ENCODE data around the gene DYNLRB1. TPM values are rescaled to one million over a fixed set of nuclear protein-coding genes. Genes with fewer than 3 reads are reported as not detected.
A peak's percentile ranks its signal among the peaks of the same experiment; 100 is the strongest.

The DYNLRB1 gene
- total RNA-seq, 1 donor from 2014 or later, result 96.8 TPM

GRCh38 chr20:34525709-34526416 lies 9.6 kb downstream of the DYNLRB1 start:
- no peak for DNase-seq (ENCODE audit: low spot score)
- peaks cover 7% of the 10 kb centered on the region for H3K27me3 Mint-ChIP-seq (ENCODE audit: unreplicated experiment)
- H3K9me3 Mint-ChIP-seq (ENCODE audit: unreplicated experiment), result no peaks in the 10 kb centered on the region
- peaks cover 3% of the 10 kb centered on the region for H3K4me1 Mint-ChIP-seq (ENCODE audit: unreplicated experiment)
- peak overlapping the region; percentile 61 for H3K27ac Mint-ChIP-seq (ENCODE audit: unreplicated experiment)
- no peak overlapping the region for H3K4me3 Mint-ChIP-seq (ENCODE audit: unreplicated experiment)
- TF ChIP-seq, protein P1, sequence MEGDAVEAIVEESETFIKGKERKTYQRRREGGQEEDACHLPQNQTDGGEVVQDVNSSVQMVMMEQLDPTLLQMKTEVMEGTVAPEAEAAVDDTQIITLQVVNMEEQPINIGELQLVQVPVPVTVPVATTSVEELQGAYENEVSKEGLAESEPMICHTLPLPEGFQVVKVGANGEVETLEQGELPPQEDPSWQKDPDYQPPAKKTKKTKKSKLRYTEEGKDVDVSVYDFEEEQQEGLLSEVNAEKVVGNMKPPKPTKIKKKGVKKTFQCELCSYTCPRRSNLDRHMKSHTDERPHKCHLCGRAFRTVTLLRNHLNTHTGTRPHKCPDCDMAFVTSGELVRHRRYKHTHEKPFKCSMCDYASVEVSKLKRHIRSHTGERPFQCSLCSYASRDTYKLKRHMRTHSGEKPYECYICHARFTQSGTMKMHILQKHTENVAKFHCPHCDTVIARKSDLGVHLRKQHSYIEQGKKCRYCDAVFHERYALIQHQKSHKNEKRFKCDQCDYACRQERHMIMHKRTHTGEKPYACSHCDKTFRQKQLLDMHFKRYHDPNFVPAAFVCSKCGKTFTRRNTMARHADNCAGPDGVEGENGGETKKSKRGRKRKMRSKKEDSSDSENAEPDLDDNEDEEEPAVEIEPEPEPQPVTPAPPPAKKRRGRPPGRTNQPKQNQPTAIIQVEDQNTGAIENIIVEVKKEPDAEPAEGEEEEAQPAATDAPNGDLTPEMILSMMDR (IDR thresholded peaks at IDR 0.05; ENCODE audit: unreplicated experiment), result no peak
- peaks cover 45% of the 10 kb centered on the region for H3K36me3 Mint-ChIP-seq (ENCODE audit: low read depth, unreplicated experiment)

DNA sequence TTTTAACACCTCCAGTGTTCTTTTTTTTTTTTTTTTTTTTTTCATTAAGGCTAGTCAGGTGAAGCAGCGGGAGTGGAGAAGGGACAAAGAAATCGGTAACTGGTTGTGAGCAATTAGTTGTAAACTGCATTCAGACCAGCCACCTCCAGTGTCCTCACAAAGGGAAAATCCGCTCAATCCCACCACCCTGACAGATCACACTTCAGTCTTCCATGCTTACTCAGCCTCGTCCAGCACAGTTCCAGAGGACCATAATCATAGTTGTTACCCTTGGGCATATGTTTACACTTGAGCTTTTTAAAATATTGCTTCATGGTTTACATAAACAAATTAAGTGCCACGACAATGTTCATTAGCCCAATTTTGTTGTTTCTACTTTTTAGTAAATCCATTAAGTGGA lies 10.2 kb downstream of the DYNLRB1 start:
- Mint-ChIP-seq H3K36me3 (ENCODE audit: low read depth, unreplicated experiment) (peaks cover 47% of the 10 kb centered on the region), H3K4me1 (ENCODE audit: unreplicated experiment) (peaks cover 3% of the 10 kb centered on the region), H3K27ac (ENCODE audit: unreplicated experiment) (peak overlapping the region; percentile 32), H3K9me3 (ENCODE audit: unreplicated experiment) (no peaks in the 10 kb centered on the region), H3K4me3 (ENCODE audit: unreplicated experiment) (peak overlapping the region; percentile 66), H3K27me3 (ENCODE audit: unreplicated experiment) (peaks cover 7% of the 10 kb centered on the region)
- DNase-seq (ENCODE audit: low spot score), result no peak
- TF ChIP-seq, protein P1 (IDR thresholded peaks at IDR 0.05; ENCODE audit: unreplicated experiment), result no peak

DNA sequence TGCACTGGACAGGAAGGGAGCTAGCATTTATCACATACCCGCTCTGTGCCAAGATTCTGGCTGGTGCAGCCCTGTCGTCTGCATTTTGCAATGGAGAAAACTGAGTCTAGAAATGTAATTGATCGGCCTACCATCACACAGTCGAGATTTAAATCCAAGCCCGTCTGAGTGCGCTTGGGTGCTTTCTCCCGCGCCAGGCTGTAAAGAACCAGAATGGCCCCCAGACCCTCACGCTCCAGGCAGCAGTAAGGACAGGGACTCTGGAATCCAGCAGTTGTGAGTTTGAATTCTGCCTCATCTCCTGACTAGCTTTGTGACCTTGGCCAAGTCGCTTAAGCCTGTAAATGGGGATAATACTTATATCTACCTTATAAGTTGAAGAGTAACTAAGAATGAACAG lies 10.8 kb downstream of the DYNLRB1 start:
- H3K4me1 Mint-ChIP-seq (ENCODE audit: unreplicated experiment), result peaks cover 2% of the 10 kb centered on the region
- H3K4me3 Mint-ChIP-seq (ENCODE audit: unreplicated experiment), result peak overlapping the region; percentile 23

DNA sequence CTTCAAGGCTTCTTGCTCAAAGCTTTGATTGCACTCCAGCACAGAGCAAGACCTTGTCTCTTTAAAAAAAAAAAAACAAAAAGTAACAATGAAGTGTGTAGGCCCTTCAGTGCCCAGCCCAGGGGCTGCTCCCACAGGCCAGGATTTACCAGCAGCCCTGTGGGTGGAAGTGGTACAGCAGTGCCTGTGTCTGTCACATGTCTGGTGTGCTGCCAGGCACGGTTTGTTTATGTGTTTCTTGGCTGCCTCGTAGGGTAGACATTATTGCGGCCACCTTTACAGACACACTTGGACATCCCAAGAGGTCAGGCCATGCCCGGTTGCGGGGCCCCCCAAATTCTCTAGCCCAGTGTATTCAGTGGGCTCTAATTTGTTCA lies 12.7 kb downstream of the DYNLRB1 start:
- Mint-ChIP-seq H3K27me3 (ENCODE audit: unreplicated experiment) (peaks cover 6% of the 10 kb centered on the region), H3K9me3 (ENCODE audit: unreplicated experiment) (no peaks in the 10 kb centered on the region), H3K27ac (ENCODE audit: unreplicated experiment) (no peak overlapping the region), H3K36me3 (ENCODE audit: low read depth, unreplicated experiment) (peaks cover 47% of the 10 kb centered on the region), H3K4me3 (ENCODE audit: unreplicated experiment) (no peak overlapping the region), H3K4me1 (ENCODE audit: unreplicated experiment) (no peaks in the 10 kb centered on the region)
- TF ChIP-seq, protein P1 (IDR thresholded peaks at IDR 0.05; ENCODE audit: unreplicated experiment), result no peak
- no peak for DNase-seq (ENCODE audit: low spot score)

More for the DNA sequence above, 10.8 kb downstream of the DYNLRB1 start:
- Mint-ChIP-seq H3K36me3 (ENCODE audit: low read depth, unreplicated experiment) (peaks cover 49% of the 10 kb centered on the region), H3K27ac (ENCODE audit: unreplicated experiment) (peak overlapping the region; percentile 32), H3K27me3 (ENCODE audit: unreplicated experiment) (peaks cover 7% of the 10 kb centered on the region), H3K9me3 (ENCODE audit: unreplicated experiment) (no peaks in the 10 kb centered on the region)
- TF ChIP-seq, protein P1 (IDR thresholded peaks at IDR 0.05; ENCODE audit: unreplicated experiment), result no peak
- no peak for DNase-seq (ENCODE audit: low spot score)

- Mint-ChIP-seq H3K27me3 (ENCODE audit: unreplicated experiment) (peaks cover 6% of the 10 kb centered on the region), H3K4me1 (ENCODE audit: unreplicated experiment) (no peaks in the 10 kb centered on the region), H3K27ac (ENCODE audit: unreplicated experiment) (no peak overlapping the region), H3K4me3 (ENCODE audit: unreplicated experiment) (no peak overlapping the region), H3K9me3 (ENCODE audit: unreplicated experiment) (no peaks in the 10 kb centered on the region), H3K36me3 (ENCODE audit: low read depth, unreplicated experiment) (peaks cover 54% of the 10 kb centered on the region)
- DNase-seq (ENCODE audit: low spot score), result no peak
- TF ChIP-seq, protein P1 (IDR thresholded peaks at IDR 0.05; ENCODE audit: unreplicated experiment), result no peak
Observed at GRCh38 chr20:34529742-34530141, 13.5 kb downstream of the DYNLRB1 start.

Measured in endothelial cell (in vitro differentiated cells).